Measurements from ENCODE around the gene CASP9.
"Not testable (repeated sequence)": the region's sequence is repeated elsewhere in the genome, so short reads cannot be mapped to it uniquely, and the experiment has no call there.

CASP9 gene

GRCh38 chr1:15500184-15501178, 23.5 kb downstream of the CASP9 start:
- DNase-seq (ENCODE audit: low spot score): no peak

DNA sequence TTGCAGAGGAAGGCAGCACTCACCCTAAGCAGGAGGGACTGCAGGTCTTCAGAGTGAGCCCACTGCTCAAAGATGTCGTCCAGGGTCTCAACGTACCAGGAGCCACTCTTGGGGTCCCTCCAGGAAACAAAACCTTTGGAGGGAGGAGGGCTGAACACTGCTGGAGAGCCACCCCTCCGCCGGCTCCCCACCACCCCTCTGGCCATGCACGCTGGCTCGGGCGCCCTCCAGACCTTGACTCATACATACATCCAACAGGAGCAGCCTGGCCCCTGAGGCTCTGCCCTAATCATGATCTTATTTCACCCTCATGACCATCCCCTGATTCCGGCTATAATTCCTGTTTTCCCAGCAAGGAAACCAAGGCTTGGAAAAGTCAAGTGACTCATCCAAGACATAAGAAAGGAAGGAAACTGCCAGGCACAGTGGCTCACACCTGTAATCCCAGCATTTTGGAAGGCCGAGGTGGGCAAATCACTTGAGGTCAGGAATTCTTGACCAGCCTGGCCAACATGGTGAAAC, 30.1 kb downstream of the CASP9 start:
- DNase-seq (ENCODE audit: low spot score): no peak

DNA sequence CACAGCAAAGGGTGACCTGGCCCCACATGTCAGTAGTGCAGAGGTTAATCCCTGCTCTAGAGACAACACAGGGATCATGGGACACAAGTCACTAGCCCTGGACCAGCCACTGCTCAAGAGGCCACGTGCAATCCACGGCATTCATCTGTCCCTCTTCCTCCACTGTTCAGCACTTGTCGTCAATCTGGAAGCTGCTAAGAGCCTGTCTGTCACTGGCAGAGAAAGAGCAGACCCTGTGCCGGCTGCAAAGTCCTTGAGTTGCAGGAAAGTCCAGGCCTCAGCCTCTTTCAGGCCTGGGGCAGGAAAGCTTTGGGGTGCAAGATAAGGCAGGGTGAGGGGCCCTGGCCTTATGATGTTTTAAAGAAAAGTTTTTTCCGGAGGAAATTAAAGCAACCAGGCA, 31.4 kb downstream of the CASP9 start:
- DNase-seq (ENCODE audit: low spot score): no peak

DNA sequence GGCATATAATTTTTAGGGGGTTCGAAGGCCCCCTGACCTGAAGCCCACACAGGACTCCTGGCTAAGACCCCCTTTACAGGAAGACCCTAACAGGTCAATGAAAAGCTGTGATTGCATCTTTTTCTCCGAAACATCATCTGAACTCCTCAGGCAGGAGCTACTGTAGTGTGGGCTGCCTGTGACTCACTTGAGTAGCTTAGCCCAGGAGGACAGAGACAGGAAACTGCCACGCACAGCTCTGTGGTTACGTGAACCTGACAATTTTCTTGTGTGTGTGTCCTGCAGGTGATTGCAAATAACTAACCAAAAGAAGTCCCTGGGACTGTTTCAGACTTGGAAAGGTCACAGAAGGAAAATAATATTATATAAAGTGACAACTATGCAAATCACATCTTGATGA, 33.0 kb downstream of the CASP9 start:
- not testable (repeated sequence) for DNase-seq (ENCODE audit: low spot score)

DNA sequence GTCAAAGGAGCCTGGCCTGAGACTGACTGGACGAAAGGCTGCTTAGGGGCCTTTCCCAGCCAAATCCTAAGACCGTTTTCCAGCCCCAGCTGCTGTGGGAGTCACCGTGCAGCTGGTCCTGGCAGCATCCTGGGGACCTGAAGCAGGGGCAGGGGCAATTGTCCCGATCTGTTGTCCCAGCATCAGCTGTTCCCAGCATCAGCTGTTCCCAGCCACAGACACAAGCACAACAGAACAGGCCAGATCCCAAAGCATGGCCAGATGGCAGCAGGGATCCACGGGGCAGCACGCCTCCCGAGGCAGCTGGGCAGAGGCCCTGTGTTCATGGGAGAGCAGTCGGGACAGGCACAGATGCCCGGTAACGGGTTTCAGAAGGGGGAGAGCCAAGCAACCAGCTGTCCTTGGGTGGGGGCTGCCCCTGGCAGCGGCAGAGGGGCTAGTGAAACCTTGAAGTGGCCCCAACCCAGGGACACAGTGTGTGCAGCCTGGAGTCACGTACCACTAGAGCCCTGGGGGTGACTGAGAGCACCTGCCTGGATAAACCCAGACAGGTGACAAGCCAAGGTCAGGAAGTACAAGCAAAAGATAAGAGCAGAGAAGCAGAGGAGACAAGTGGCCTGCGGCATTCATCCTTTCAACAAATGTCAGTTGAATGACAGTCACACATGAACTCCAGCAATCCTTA, 34.8 kb downstream of the CASP9 start:
- no peak for DNase-seq (ENCODE audit: low spot score)

- no peak for DNase-seq (ENCODE audit: low spot score)
Observed at GRCh38 chr1:15488371-15488770, 35.6 kb downstream of the CASP9 start.

- DNase-seq (ENCODE audit: low spot score): not testable (repeated sequence)
Observed at GRCh38 chr1:15486844-15487610, 37.0 kb downstream of the CASP9 start.

- no peak for DNase-seq (ENCODE audit: low spot score)
Observed at GRCh38 chr1:15485636-15486035, 38.4 kb downstream of the CASP9 start.

DNA sequence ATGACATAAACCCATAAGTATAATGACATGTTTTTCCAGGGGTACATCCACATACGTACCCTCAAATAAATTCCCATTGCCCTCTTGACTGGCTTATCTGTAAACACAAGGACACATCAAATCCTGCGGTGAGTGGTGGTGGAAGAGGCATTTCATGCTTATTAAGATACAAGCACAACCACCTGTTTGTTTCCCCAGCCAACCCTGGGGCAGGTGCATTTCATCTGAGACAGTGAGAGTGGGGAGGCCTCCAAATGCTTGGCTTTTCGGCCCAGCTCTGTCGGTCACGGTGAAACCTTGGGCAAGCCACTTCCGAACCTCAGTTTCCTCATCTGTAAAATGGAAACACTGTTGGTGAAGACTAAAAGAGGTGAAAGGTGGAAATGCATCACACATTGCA, 39.6 kb downstream of the CASP9 start:
- DNase-seq (ENCODE audit: low spot score): not testable (repeated sequence)

- DNase-seq (ENCODE audit: low spot score): no peak
Observed at GRCh38 chr1:15483971-15484370, 40.0 kb downstream of the CASP9 start.

GRCh38 chr1:15482983-15483543, 41.0 kb downstream of the CASP9 start:
- not testable (repeated sequence) for DNase-seq (ENCODE audit: low spot score)

DNA sequence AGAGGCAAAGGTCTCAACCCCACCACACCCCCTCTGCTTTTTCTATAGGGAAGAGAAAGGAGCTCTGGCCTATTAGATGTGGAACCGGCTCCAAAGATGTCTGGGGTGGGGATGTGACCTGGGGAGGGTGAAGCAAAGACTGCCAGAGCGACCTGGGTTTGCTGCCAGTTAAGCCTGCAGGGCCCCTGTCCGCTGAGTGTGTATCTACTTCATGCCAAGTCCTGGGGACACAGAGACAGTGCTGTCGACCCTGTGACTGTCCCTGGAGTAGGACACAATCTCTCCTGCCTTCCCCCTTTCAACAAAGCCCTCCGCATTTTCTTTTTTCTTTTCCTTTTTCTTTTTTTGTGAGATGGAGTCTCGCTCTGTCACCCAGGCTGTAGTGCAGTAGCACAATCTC, 41.6 kb downstream of the CASP9 start:
- DNase-seq (ENCODE audit: low spot score): not testable (repeated sequence)

DNA sequence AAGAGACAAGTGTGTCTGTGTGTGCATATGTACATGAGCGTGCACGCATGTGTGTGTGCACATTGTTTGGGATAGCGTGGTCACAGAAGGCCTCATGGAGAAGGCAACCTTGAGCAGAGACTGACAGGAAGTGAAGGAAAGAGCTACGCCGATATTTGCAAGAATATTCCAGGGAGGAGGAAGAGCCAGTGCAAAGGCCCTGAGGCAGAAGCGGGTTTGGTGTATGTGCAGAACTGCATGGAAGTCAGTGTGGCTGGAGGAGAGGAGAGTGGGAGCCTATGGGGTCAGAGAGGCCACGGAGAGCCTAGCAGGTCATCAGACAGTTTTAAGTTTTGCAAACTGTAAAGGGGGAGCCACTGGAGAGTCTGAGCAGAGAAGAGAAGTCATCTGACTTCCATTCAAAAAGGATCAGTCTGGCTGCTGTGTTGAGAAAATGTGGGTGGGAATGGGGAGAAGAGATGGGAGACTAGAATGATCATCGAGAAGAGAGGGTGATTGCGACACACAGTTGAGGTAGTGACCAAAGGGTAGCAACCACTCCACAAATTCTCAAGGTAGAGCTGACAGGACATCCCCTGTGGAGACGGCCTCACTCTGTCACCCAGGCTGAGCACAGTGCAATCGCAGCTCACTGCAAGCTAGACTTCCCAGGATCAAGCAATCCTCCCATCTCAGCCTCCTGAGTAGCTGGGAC, 44.2 kb downstream of the CASP9 start:
- no peak for DNase-seq (ENCODE audit: low spot score)

GRCh38 chr1:15477646-15478212, 46.3 kb downstream of the CASP9 start:
- no peak for DNase-seq (ENCODE audit: low spot score)

DNA sequence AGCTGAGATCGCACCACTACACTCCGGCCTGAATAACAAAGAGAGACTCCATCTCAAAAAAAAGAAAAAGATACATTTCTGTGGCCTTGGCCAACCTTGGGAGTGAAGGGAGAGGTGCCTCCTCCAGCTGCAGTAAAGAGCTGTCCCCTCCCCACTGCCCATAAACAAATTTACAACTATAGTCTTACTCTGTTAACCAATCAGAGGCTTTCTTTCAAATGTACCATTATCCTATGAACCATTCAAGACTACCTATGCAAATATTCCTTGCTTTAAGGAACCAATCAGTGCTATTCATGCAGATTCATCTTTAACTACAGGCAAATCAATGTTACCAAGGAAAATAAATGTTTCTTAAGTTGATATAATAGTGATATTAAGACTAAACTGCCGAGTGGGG, 47.1 kb downstream of the CASP9 start:
- DNase-seq (ENCODE audit: low spot score): no peak

GRCh38 chr1:15475752-15476314, 48.2 kb downstream of the CASP9 start, which contains the start of gene CELA2B:
CELA2B (plus strand) TSS chr1:15476104; CDS start chr1:15476126, 22 bp downstream.
- DNase-seq (ENCODE audit: low spot score): no peak

DNA sequence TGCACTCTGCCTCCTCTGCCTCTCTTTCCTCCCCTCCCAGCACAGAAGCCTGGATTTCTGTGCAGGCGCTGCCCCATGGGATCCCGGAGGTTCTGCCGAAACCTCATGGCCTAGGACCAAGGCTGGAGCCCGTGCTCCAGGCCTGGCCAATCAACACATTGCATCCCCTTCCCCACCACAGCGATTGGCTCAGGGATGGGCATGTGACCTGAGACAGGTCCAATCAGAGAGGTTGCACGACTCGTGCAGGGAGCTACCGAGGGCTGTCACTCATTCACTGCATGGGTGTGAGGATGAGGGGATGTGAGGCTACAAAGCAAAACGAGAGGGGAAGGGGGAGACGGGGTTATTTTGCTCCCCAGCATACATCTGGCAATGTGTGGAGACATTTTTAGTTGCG, 51.4 kb downstream of the CASP9 start:
- DNase-seq (ENCODE audit: low spot score): no peak

DNA sequence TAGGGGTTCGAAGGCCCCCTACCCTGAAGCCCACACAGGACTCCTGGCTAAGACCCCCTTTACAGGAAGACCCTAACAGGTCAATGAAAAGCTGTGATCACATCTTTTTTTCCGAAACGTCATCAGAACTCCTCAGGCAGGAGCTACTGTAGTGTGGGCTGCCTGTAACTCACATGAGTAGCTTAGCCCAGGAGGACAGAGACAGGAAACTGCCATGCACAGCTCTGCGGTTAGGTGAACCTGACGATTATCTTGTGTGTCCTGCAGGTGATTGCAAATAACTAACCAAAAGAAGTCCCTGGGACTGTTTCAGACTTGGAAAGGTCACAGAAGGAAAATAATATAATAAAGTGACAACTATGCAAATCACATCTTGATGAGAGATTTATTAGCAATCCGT, 52.3 kb downstream of the CASP9 start:
- not testable (repeated sequence) for DNase-seq (ENCODE audit: low spot score)

DNA sequence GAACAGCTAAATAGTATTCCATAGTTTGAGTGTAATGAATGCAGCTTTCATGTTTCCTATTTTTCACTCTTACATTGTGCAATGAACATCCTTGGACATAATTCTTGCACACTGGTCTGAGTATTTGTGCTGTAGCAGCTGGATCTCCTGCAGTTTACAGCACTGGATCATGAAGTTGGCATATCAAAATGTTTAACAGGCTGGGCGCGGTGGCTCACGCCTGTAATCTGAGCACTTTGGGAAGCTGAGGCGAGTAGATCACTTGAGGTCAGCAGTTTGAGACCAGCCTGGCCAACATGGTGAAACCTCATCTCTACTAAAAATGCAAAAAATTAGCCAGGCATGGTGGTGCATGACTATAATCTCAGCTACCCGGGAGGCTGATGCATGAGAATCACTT, 52.9 kb downstream of the CASP9 start:
- DNase-seq (ENCODE audit: low spot score): not testable (repeated sequence)

- not testable (repeated sequence) for DNase-seq (ENCODE audit: low spot score)
Observed at GRCh38 chr1:15469821-15470448, 54.1 kb downstream of the CASP9 start.
